GM19035 (cell line): ENCODE data around the gene TEC.
"Not testable (repeated sequence)": the region's sequence is repeated elsewhere in the genome, so short reads cannot be mapped to it uniquely, and the experiment has no call there.

Source experiments
- ATAC-seq: cut with Tn5 transposase; IDR thresholded peaks from one replicate; pipeline ENCODE4 v1.9.1; 2021; ENCODE audit not compliant: unreplicated experiment

Gene TEC

GRCh38 chr4:48243887-48244286 lies 25.8 kb downstream of the TEC start:
- no peak for ATAC-seq

GRCh38 chr4:48243429-48243828 lies 26.2 kb downstream of the TEC start:
- ATAC-seq = no peak

- no peak for ATAC-seq
Observed at GRCh38 chr4:48242511-48243195, 27.0 kb downstream of the TEC start.

- ATAC-seq = no peak
Observed at GRCh38 chr4:48241731-48242130, 27.9 kb downstream of the TEC start.

- ATAC-seq = no peak
Observed at GRCh38 chr4:48237996-48238645, 31.5 kb downstream of the TEC start.

GRCh38 chr4:48235050-48235449 lies 34.6 kb downstream of the TEC start:
- no peak for ATAC-seq

- ATAC-seq = no peak
Observed at GRCh38 chr4:48234575-48234974, 35.1 kb downstream of the TEC start.

GRCh38 chr4:48228949-48229348 lies 40.7 kb downstream of the TEC start:
- no peak for ATAC-seq

- ATAC-seq = no peak
Observed at GRCh38 chr4:48227662-48228061, 42.0 kb downstream of the TEC start.

GRCh38 chr4:48226199-48226598 lies 43.4 kb downstream of the TEC start:
- no peak for ATAC-seq

GRCh38 chr4:48225368-48226141 lies 44.1 kb downstream of the TEC start:
- no peak for ATAC-seq

- no peak for ATAC-seq
Observed at GRCh38 chr4:48224606-48225005, 45.0 kb downstream of the TEC start.

GRCh38 chr4:48223633-48224295 lies 45.9 kb downstream of the TEC start:
- no peak for ATAC-seq

GRCh38 chr4:48222491-48222890 lies 47.1 kb downstream of the TEC start:
- ATAC-seq = no peak

- ATAC-seq = not testable (repeated sequence)
Observed at GRCh38 chr4:48219430-48219829, 50.2 kb downstream of the TEC start.

GRCh38 chr4:48216563-48216962 lies 53.1 kb downstream of the TEC start:
- no peak for ATAC-seq

GRCh38 chr4:48215977-48216376 lies 53.7 kb downstream of the TEC start:
- no peak for ATAC-seq

- peak; percentile 77 for ATAC-seq
Observed at GRCh38 chr4:48212165-48212564, 57.5 kb downstream of the TEC start.

- no peak for ATAC-seq
Observed at GRCh38 chr4:48210966-48211328, 58.7 kb downstream of the TEC start.

- ATAC-seq = no peak
Observed at GRCh38 chr4:48205626-48206025, 64.0 kb downstream of the TEC start.

GRCh38 chr4:48205107-48205506 lies 64.5 kb downstream of the TEC start:
- no peak for ATAC-seq

- peak; percentile 58 for ATAC-seq
Observed at GRCh38 chr4:48203819-48204218, 65.8 kb downstream of the TEC start.
